Measurements from ENCODE around the gene GPR155. TPM values are rescaled to one million over a fixed set of nuclear protein-coding genes. Genes with fewer than 3 reads are reported as not detected.

Gene GPR155
- total RNA-seq, 1 donor from 2014 or later = 11.7 TPM

Other genes with a start within 250 kb of the GPR155 start
- 67.6 TPM for gene OLA1, start 238.5 kb downstream of the GPR155 start, total RNA-seq
- gene SP9, start 152.1 kb downstream of the GPR155 start, total RNA-seq = not detected
- 26.4 TPM for gene SCRN3, start 91.3 kb downstream of the GPR155 start, total RNA-seq
- 64.9 TPM for gene WIPF1, start 110.8 kb upstream of the GPR155 start, total RNA-seq

All from mucosa of gallbladder (tissue), 1 donor.